Ishikawa (cell line): ENCODE data around the gene CCL15.

Experiments used
- CEBPB ChIP-seq: IDR thresholded peaks from 2 replicates; pipeline ENCODE4 v1.6.1; 2012
- CREB1 ChIP-seq: IDR thresholded peaks from 2 replicates; pipeline ENCODE4 v1.6.1; 2012; ENCODE audit warnings: low read depth
- EGR1 ChIP-seq: IDR thresholded peaks from 2 replicates; pipeline ENCODE4 v1.6.1; 2012
- EP300 ChIP-seq: IDR thresholded peaks from 2 replicates; pipeline ENCODE4 v1.6.1; 2012; ENCODE audit warnings: borderline replicate concordance
- FOXM1 ChIP-seq: IDR thresholded peaks from 2 replicates; pipeline ENCODE4 v1.6.1; 2012; ENCODE audit warnings: low read depth, borderline replicate concordance
- MAX ChIP-seq: IDR thresholded peaks from 2 replicates; pipeline ENCODE4 v1.6.1; 2012
- NFIC ChIP-seq: IDR thresholded peaks from 2 replicates; pipeline ENCODE4 v1.6.1; 2012
- RAD21 ChIP-seq: IDR thresholded peaks from 2 replicates; pipeline ENCODE4 v1.6.1; 2012; ENCODE audit warnings: low read depth
- REST ChIP-seq: IDR thresholded peaks from 2 replicates; pipeline ENCODE4 v1.6.1; 2012; ENCODE audit warnings: low read depth, mild to moderate bottlenecking
- TAF1 ChIP-seq: IDR thresholded peaks from 2 replicates; pipeline ENCODE4 v1.6.1; 2012; ENCODE audit warnings: low read depth, mild to moderate bottlenecking
- TCF12 ChIP-seq: IDR thresholded peaks from 2 replicates; pipeline ENCODE4 v1.6.1; 2012; ENCODE audit warnings: low read depth
- TEAD4 ChIP-seq: IDR thresholded peaks from 2 replicates; pipeline ENCODE4 v1.6.1; 2012
- USF1 ChIP-seq: IDR thresholded peaks from 2 replicates; pipeline ENCODE4 v1.6.1; 2012
- YY1 ChIP-seq: IDR thresholded peaks from 2 replicates; pipeline ENCODE4 v1.6.1; 2012; ENCODE audit warnings: low read depth
- ZBTB7A ChIP-seq: IDR thresholded peaks from 2 replicates; pipeline ENCODE4 v1.6.1; 2012; ENCODE audit warnings: low read depth

CCL15 gene

GRCh38 chr17:36002631-36003030 lies 1.3 kb upstream of the CCL15 start:
- no peak for TF ChIP-seq ZBTB7A
- TF ChIP-seq YY1 = no peak
- TF ChIP-seq CREB1 = no peak
- TF ChIP-seq NFIC = no peak
- TF ChIP-seq REST = no peak
- no peak for TF ChIP-seq EGR1
- TF ChIP-seq MAX = no peak
- TF ChIP-seq CEBPB = no peak
- no peak for TF ChIP-seq TEAD4
- no peak for TF ChIP-seq TCF12
- no peak for TF ChIP-seq FOXM1
- no peak for TF ChIP-seq TAF1
- no peak for TF ChIP-seq EP300

- no peak for TF ChIP-seq ZBTB7A
- no peak for TF ChIP-seq EGR1
- TF ChIP-seq YY1 = no peak
- TF ChIP-seq RAD21 = no peak
- no peak for TF ChIP-seq TAF1
- no peak for TF ChIP-seq NFIC
- TF ChIP-seq EP300 = no peak
- no peak for TF ChIP-seq FOXM1
- no peak for TF ChIP-seq MAX
- TF ChIP-seq CREB1 = no peak
- no peak for TF ChIP-seq CEBPB
- TF ChIP-seq TCF12 = no peak
- no peak for TF ChIP-seq USF1
- TF ChIP-seq REST = no peak
- no peak for TF ChIP-seq TEAD4
Measured at GRCh38 chr17:36001862-36002603, 680 bp upstream of the CCL15 start.

- TF ChIP-seq FOXM1 (no peak), YY1 (no peak), RAD21 (no peak), REST (no peak), EP300 (no peak), NFIC (no peak), MAX (no peak), CREB1 (no peak), TAF1 (no peak), CEBPB (no peak)
Measured at GRCh38 chr17:36000732-36001109, 632 bp downstream of the CCL15 start.

GRCh38 chr17:35998756-35999155 lies 2.6 kb downstream of the CCL15 start:
- TF ChIP-seq TEAD4 (no peak), USF1 (no peak), EGR1 (no peak)
